SJSA1 (cell line): ENCODE data around the gene SNCB. TPM values are rescaled to one million over a fixed set of nuclear protein-coding genes. Genes with fewer than 3 reads are reported as not detected.

ENCODE experiments used
- DNase-seq, 2 experiments: peaks; one replicate each; pipeline ENCODE4 v3.0.0-alpha.2; 2015 to 2020; ENCODE audit warnings: low spot score in 2 of 2, low read depth in 1 of 2
- H3K27ac ChIP-seq: fragments of 250-450 bp; sonication (Bioruptor Pico); 2 replicates; pipeline ENCODE4 v1.5.1; 2020; ENCODE audit warnings: mild to moderate bottlenecking, moderate library complexity
- H3K27me3 ChIP-seq: fragments of 250-450 bp; sonication (Bioruptor Pico); replicated peaks from 2 replicates; pipeline ENCODE4 v1.5.1; 2020; ENCODE audit warnings: mild to moderate bottlenecking, moderate library complexity
- H3K36me3 ChIP-seq: fragments of 250-450 bp; sonication (Bioruptor Pico); 2 replicates; pipeline ENCODE4 v1.5.1; 2020; ENCODE audit warnings: mild to moderate bottlenecking
- H3K4me1 ChIP-seq: fragments of 250-450 bp; sonication (Bioruptor Pico); replicated peaks from 2 replicates; pipeline ENCODE4 v1.6.1; 2021; ENCODE audit warnings: mild to moderate bottlenecking
- H3K4me3 ChIP-seq: fragments of 250-450 bp; sonication (Bioruptor Pico); 2 replicates; pipeline ENCODE4 v1.5.1; 2020; ENCODE audit warnings: mild to moderate bottlenecking
- H3K9me3 ChIP-seq: fragments of 250-450 bp; sonication (Bioruptor Pico); replicated peaks from 2 replicates; pipeline ENCODE4 v1.5.1; 2020; ENCODE audit warnings: mild to moderate bottlenecking
- total RNA-seq: library from RNA; depleted of rRNA; stranded (reverse); fragments of >200 nt; shearing (Covaris generic); gene quantifications from 2 replicates; pipeline ENCODE4 v1.2.3, GENCODE V29; 2014

SNCB gene
- total RNA-seq, 1 experiment from 2014 or later: not detected

DNA sequence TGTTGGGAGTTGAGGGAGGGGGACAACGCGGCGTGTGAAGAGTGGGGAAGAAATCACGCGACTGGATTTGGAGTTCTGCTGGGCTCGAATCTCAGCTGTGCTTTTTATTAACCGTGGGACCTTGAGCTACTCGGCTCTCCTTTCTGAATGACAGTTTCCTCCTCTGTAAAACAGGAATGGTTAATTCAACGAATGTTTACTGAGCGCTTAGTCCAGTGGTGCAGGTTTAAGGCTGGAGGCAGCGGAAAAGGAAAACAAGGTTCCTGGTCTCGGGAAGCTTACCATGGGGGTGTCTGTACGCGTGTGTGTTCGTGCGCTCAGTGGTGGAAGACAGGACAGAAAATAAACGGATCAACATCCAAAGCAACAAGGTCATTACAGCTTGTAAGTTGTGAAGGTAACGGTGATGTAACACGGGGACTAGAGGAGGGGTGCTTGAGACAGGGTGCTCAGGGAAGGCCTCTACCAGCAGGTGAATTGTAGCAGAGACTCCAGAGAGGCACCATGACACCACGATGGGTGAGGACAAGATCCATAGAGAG is 418 bp upstream of the SNCB start:
- Histone ChIP-seq H3K27ac (no peak overlapping the region), H3K4me3 (peak overlapping the region; percentile 5; the same call in 1 of the 2 replicates), H3K27me3 (peaks cover 95% of the 10 kb centered on the region)

DNA sequence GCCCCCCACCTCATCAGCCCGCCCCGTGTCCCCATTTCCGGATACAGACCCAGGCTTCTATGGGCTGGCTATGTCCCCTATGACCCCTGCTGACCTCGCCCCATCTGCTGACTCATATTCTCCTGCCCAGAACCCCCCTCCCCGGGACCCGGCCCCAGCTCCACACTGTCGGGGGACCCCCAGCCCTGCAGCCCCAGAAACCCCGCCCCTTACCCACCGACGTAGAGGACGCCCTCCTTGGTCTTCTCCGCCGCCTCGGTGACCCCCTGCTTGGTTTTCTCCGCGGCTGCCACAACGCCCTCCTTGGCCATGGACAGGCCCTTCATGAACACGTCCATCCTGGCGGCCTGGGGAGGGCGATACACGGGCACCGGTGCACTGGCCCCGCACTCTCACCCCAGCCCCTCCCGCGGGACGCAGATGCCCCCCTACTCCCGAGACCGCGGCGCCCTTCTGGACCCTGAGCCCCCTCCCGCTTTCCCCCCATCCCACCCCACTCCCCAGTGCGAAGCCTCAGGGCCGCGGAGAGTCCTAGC is 949 bp downstream of the SNCB start:
- H3K4me3 ChIP-seq: no peak overlapping the region
- H3K27me3 ChIP-seq: peaks cover 98% of the 10 kb centered on the region
- no peaks in the 10 kb centered on the region for H3K9me3 ChIP-seq
- H3K4me1 ChIP-seq: peaks cover 14% of the 10 kb centered on the region
- H3K36me3 ChIP-seq: no peaks in the 10 kb centered on the region
- no peak overlapping the region for H3K27ac ChIP-seq
- DNase-seq: no peak

More for the DNA sequence above, 418 bp upstream of the SNCB start:
- Histone ChIP-seq H3K4me1 (peaks cover 14% of the 10 kb centered on the region), H3K9me3 (no peaks in the 10 kb centered on the region), H3K36me3 (no peaks in the 10 kb centered on the region)
- no peak for DNase-seq

DNA sequence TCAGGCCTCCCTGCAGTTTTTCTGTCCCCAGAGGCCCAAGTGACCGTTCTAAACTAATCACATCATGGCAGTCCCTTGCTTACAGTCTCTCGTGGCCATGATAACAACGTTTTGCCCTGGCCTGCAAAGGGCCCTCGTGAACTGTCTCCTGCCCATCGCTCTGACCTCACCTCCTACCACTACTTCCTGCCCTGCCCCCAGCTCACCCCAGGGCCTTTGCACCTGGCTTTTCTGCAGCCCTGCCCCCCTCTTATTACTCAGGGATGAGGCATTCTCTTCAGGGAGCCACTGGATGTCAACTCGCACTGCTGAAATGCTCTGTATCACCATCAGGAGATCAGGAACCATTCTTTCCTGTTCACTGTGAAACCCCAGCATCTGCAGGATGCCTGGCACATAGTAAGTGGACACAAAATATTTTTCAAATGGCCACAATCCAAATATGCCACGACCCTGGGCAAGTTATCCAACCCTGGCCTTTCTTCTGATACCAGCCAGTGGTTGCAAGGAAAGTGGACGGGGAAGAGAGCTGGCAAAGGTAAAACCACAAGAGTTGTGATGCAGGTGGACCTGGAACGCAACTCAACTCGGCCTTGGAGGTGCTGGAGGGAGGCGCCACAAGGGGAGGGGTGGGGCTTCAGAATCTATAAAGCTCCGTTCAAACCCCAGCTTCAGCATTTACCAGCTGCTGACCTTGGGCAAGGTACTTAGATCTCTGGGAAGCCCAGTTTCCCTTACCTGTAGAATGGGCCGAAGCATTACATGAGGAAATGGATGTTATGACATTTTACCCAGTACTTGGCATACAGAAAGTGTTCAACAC is 1.7 kb downstream of the SNCB start:
- DNase-seq: no peak

DNA sequence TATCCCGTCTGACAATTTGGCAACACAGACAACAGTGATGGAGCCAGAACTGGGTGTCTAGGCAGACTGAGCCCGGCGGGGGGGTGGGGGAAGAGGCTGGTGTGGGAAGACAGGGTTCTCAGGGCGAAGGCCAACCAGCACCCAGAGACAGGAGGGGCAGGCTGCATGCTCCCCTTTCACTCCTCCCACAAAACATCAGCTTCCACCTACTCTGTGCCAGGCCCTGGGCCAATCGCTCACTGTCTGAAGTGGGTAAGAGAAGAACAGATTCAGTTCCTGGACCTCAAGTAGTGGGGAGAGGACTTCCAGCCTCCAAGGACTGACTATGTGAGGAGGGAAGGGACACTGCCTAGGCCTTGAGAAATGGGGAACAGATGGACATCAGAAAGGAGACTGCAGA is 2.8 kb downstream of the SNCB start:
- Histone ChIP-seq H3K27ac (no peak overlapping the region), H3K4me3 (no peak overlapping the region), H3K9me3 (no peaks in the 10 kb centered on the region), H3K27me3 (peaks cover 92% of the 10 kb centered on the region), H3K4me1 (peaks cover 14% of the 10 kb centered on the region), H3K36me3 (no peaks in the 10 kb centered on the region)
- DNase-seq: no peak

More for the DNA sequence above, 1.7 kb downstream of the SNCB start:
- no peak overlapping the region for H3K27ac ChIP-seq
- peaks cover 98% of the 10 kb centered on the region for H3K27me3 ChIP-seq
- H3K4me3 ChIP-seq: no peak overlapping the region
- no peaks in the 10 kb centered on the region for H3K36me3 ChIP-seq
- peaks cover 14% of the 10 kb centered on the region for H3K4me1 ChIP-seq
- H3K9me3 ChIP-seq: no peaks in the 10 kb centered on the region

DNA sequence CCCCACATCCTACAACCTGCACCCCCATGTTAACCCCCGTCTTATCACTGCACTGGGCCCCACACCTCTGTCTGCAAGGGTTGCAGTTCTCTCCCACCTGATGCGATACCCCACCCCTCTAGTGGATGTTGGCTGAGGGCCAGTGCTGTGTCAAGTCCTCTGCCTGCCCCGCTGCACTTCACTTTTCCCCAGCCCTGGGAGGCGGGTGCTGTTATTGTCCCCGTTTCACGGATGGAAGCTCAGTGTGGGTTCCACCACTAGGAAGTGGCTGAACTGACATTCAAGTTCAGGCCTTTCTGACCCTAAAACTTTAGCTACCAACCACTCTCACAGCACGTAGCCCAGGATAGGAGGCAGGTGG is 3.5 kb downstream of the SNCB start:
- peaks cover 92% of the 10 kb centered on the region for H3K27me3 ChIP-seq
- H3K36me3 ChIP-seq: no peaks in the 10 kb centered on the region
- H3K27ac ChIP-seq: no peak overlapping the region
- no peak for DNase-seq
- no peaks in the 10 kb centered on the region for H3K9me3 ChIP-seq
- H3K4me1 ChIP-seq: peaks cover 14% of the 10 kb centered on the region
- H3K4me3 ChIP-seq: no peak overlapping the region

DNA sequence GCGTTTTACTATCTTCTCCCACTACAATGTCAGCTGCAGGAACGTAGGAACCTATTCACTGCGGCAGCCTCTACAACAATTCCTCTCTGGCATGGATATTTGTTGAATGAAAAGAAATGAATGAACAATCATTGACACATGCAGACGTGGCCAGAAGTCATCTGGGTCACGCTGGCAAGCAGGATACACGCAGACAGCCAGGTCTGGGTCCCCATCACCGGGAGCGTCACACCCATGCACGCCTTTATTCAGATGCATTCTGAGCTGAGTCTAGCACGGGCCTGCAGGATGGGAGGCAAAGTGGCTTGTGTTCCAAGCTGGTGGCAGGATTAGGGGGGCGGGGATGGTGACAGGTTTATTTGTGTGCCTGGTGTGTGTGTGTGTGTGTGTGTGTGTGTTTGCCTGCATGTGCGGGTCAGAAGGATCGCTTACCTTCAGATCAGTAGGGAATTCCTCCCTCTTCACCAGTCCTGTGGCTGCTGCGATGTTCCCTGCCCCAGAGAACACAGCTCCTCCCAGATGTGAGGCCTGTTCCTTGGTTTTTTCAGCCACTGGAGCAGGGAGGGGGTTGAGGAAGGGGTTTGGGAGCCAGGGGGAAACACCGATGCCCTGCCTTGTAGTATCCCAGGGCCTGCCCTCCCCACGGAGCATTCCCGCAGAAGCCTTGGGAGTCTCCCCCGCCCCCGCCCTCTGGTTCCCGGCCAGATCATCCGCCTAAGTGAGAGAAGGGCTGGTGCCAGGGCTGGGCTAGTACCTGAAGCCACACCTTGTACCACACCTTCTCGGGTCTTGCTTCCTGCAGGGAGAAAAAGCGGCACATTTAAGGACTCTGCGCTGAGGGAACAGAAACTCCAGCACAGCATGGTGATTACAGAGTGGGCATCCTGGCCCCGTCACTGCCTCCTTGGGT is 4.1 kb downstream of the SNCB start:
- Histone ChIP-seq H3K36me3 (no peaks in the 10 kb centered on the region), H3K27me3 (peaks cover 92% of the 10 kb centered on the region), H3K9me3 (no peaks in the 10 kb centered on the region), H3K4me3 (no peak overlapping the region), H3K27ac (no peak overlapping the region), H3K4me1 (peaks cover 14% of the 10 kb centered on the region)
- DNase-seq: no peak

DNA sequence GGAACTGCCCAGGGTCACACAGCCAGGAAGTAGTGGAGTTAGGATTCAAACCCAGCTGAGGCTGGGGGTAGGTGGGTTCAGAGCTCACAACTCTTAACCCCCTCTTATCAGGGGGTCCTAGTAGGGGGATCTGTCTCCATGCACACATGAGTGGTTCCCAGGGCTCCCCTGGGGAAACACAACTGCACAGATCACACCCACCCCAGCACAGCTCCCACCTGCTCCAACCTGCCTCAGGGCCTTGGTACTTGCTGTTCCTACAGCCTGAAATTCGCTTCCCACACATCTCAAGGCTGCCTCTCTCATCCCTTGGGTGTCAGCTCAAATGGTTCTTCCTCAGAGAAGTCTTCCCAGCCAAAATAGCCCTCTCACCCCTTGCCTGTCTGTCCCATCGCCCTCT is 4.8 kb downstream of the SNCB start:
- H3K4me3 ChIP-seq: no peak overlapping the region
- H3K4me1 ChIP-seq: peaks cover 12% of the 10 kb centered on the region
- DNase-seq: no peak
- peaks cover 92% of the 10 kb centered on the region for H3K27me3 ChIP-seq
- no peaks in the 10 kb centered on the region for H3K9me3 ChIP-seq
- no peaks in the 10 kb centered on the region for H3K36me3 ChIP-seq
- no peak overlapping the region for H3K27ac ChIP-seq

DNA sequence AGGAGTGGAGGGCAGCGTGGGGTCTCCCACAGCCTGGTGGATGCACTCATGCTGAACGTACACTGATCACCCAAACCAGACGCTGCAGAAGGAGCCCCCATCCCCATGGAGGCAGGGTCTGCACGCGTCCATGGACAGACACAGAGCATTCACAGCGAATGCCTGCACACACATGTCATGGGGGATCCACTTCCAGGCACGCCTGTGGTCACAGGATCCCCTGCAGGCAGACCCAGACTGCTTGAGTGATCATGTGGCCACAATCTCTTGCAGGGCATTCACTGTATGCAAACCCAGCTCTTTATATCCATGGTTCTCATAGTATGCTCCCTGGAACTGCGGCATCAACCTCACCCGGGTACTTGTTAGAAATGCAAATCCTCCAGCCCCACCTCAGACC is 5.4 kb downstream of the SNCB start:
- peaks cover 92% of the 10 kb centered on the region for H3K27me3 ChIP-seq

DNA sequence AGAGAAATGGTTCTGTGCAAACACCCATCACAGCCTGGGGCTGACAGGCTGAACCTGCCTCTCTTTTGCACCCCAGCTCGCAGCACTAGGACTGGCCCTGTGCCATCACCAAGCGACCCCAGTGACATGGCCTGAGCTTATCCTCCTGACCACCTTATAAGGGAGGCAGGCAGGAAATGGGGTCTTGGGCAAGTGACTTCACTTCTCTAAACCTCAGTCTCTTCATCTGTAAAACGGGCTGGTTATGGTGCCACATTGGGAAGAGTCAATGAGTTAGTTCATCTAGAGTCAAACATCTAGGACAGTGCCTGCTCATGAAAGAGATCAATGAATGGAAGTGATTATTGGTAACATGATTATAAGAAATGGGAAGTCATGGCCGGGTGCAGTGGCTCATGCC is 6.2 kb downstream of the SNCB start:
- peaks cover 92% of the 10 kb centered on the region for H3K27me3 ChIP-seq

More for the DNA sequence above, 5.4 kb downstream of the SNCB start:
- H3K9me3 ChIP-seq: 0 out of 2 replicates have a peak, but pooled peaks cover under 1% of the 10 kb centered on the region
- no peak overlapping the region for H3K4me3 ChIP-seq
- H3K27ac ChIP-seq: no peak overlapping the region
- peaks cover 10% of the 10 kb centered on the region for H3K4me1 ChIP-seq
- no peaks in the 10 kb centered on the region for H3K36me3 ChIP-seq
- DNase-seq: no peak

DNA sequence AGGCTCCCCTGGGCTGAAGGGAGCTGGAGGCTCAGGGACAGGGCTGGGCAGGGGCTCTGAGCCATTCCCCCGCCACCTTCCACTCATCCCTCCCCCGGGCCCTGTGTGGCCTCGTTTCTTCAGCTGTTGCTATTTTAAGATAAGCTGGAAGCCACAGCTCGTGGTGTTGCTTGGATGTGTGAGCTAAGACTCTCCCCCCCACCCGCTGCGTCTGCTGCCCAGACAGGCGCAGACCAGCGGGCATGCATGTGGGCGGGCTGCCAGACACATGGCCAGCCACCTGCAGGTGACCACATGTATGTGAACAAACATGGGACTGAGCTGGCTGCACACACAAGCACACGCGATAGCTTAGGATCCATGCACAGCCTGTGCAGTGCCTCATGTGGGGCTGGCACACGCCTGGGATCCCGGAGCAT is 8.7 kb downstream of the SNCB start:
- no peak overlapping the region for H3K27ac ChIP-seq
- H3K27me3 ChIP-seq: peaks cover 82% of the 10 kb centered on the region
- DNase-seq: no peak
- H3K9me3 ChIP-seq: 0 out of 2 replicates have a peak, but pooled peaks cover 2% of the 10 kb centered on the region
- no peak overlapping the region for H3K4me3 ChIP-seq
- no peaks in the 10 kb centered on the region for H3K36me3 ChIP-seq
- H3K4me1 ChIP-seq: peaks cover 12% of the 10 kb centered on the region

More for the DNA sequence above, 6.2 kb downstream of the SNCB start:
- H3K4me3 ChIP-seq: no peak overlapping the region
- no peaks in the 10 kb centered on the region for H3K36me3 ChIP-seq
- DNase-seq: no peak
- H3K4me1 ChIP-seq: peaks cover 12% of the 10 kb centered on the region
- no peak overlapping the region for H3K27ac ChIP-seq
- 0 out of 2 replicates have a peak, but pooled peaks cover 2% of the 10 kb centered on the region for H3K9me3 ChIP-seq

DNA sequence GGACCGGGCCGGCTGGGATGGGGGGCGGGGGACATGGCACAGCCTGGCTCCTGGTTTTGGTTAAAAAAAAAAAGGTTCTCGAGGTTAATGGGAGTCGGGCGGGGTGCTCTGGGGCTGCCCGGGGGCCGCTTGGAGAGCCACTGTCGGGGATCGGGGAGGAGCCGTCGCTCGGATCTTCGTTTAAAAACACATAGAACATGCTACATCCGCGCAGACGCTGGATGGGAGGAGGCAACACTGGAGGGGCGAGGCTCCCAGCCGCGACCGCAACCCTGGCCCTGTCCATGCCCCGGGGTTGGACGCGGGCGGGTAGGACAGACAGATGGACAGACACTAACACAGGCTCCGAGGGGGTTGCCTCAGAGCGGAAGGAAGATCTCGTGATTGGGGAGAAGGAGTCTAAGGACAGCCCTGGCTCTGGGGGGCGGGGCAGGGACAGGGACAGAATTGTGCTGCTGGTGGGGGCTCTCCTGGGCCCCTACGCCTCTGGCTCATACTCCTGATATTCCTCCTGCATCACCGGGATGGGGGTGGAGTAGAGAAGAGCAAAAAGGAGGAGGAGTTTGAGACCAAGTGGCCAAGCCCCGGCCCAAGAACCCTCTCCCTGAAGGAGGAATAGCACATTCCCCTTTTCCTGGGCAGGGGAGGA is 9.9 kb downstream of the SNCB start:
- Histone ChIP-seq H3K4me1 (peaks cover 18% of the 10 kb centered on the region), H3K9me3 (0 out of 2 replicates have a peak, but pooled peaks cover 2% of the 10 kb centered on the region), H3K36me3 (no peaks in the 10 kb centered on the region), H3K27ac (no peak overlapping the region), H3K4me3 (no peak overlapping the region), H3K27me3 (peaks cover 70% of the 10 kb centered on the region)
- no peak for DNase-seq

DNA sequence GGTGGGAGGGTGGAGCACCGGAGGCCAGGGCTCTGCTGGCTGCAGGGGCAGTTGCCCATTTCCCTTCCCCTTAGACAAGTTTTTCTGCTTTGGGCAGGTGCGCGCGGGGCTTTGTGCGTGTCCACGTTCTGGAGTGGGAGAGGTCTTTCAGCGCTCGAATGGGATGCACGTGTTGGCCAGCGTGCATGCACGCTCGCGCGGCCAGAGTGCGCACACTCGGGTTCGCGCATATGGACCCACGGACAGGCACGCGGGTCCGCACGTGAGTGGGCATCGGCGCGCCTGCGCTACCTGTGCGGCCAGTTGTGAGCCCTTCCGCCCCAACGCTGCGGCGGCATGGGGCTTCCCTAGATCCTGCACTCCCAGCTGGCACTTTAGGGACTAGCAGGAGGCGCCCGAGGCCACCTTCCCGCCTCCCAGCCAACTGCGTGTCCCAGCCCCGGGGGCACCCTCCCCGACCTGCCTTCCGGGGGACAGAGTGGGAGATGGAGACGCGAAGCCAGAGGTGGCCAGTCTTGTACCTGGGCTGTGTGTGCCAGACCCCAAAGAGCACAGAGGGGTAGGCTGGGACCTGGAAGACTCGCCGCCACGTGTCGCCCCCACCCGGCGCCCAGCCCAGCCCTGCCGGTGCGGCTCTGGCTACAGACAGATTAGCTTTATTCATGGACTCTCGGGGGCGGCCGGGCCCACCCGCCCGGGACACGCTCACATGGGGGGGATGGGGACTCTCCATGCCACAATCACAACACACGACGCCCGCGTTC is 10.6 kb downstream of the SNCB start:
- no peaks in the 10 kb centered on the region for H3K36me3 ChIP-seq
- H3K4me3 ChIP-seq: no peak overlapping the region

More for the DNA sequence above, 10.6 kb downstream of the SNCB start:
- Histone ChIP-seq H3K27me3 (peaks cover 63% of the 10 kb centered on the region), H3K4me1 (peaks cover 25% of the 10 kb centered on the region), H3K9me3 (0 out of 2 replicates have a peak, but pooled peaks cover 2% of the 10 kb centered on the region), H3K27ac (no peak overlapping the region)
- no peak for DNase-seq
